ENCODE measurements around the gene CAMSAP3.

GRCh38 chr19:7629347-7630054, 33.8 kb downstream of the CAMSAP3 start, which contains the start of the genes PET100 and XAB2:
- TF ChIP-seq, protein P1, sequence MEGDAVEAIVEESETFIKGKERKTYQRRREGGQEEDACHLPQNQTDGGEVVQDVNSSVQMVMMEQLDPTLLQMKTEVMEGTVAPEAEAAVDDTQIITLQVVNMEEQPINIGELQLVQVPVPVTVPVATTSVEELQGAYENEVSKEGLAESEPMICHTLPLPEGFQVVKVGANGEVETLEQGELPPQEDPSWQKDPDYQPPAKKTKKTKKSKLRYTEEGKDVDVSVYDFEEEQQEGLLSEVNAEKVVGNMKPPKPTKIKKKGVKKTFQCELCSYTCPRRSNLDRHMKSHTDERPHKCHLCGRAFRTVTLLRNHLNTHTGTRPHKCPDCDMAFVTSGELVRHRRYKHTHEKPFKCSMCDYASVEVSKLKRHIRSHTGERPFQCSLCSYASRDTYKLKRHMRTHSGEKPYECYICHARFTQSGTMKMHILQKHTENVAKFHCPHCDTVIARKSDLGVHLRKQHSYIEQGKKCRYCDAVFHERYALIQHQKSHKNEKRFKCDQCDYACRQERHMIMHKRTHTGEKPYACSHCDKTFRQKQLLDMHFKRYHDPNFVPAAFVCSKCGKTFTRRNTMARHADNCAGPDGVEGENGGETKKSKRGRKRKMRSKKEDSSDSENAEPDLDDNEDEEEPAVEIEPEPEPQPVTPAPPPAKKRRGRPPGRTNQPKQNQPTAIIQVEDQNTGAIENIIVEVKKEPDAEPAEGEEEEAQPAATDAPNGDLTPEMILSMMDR (conservative IDR thresholded peaks at IDR 0.05; ENCODE audit: low read depth, low read length), result no peak
- TF ChIP-seq EZH2 (IDR thresholded peaks at IDR 0.05; ENCODE audit: low read length, unreplicated experiment), result no peak
